Esophagus (tissue), 2 donors: Measurements from ENCODE around the gene USP49. TPM values are rescaled to one million over a fixed set of nuclear protein-coding genes. Genes with fewer than 3 reads are reported as not detected.

Source experiments
- H3K27ac ChIP-seq, 2 donors: one replicate each; pipeline ENCODE4 v1.5.1; 2013; ENCODE audit warnings: low read depth in 2 of 2, mild to moderate bottlenecking in 2 of 2, inconsistent platforms in 1 of 2, low read length in 1 of 2, moderate library complexity in 1 of 2
- H3K27me3 ChIP-seq, 2 donors: one replicate each; pipeline ENCODE4 v1.6.1; 2013; ENCODE audit warnings: low read length in 2 of 2, control low read depth in 1 of 2, mild to moderate bottlenecking in 1 of 2; ENCODE audit not compliant: insufficient read depth in 2 of 2, control insufficient read depth in 1 of 2
- H3K36me3 ChIP-seq, 2 donors: one replicate each; pipeline ENCODE4 v1.6.1; 2013; ENCODE audit warnings: low read length in 1 of 2; ENCODE audit not compliant: control insufficient read depth in 2 of 2, insufficient read depth in 2 of 2
- H3K4me1 ChIP-seq, 2 donors: one replicate each; pipeline ENCODE4 v1.6.1; 2013; ENCODE audit warnings: low read length in 1 of 2; ENCODE audit not compliant: control insufficient read depth in 2 of 2, insufficient read depth in 2 of 2
- H3K4me3 ChIP-seq, 2 donors: one replicate each; pipeline ENCODE4 v1.5.1; 2013; ENCODE audit warnings: low read length in 2 of 2, mild to moderate bottlenecking in 2 of 2, low read depth in 1 of 2, moderate library complexity in 1 of 2
- H3K9me3 ChIP-seq, 2 donors: one replicate each; pipeline ENCODE4 v1.6.1; 2013; ENCODE audit warnings: mild to moderate bottlenecking in 2 of 2, low read depth in 1 of 2, low read length in 1 of 2, moderate library complexity in 1 of 2; ENCODE audit not compliant: control insufficient read depth in 2 of 2, insufficient read depth in 1 of 2
- WGBS, 2 donors: extraction: QIAGEN DNeasy Blood & Tissue Kit; methylation state at CpG; one replicate each; pipeline ENCODE4 v1.1.7; 2013; 5-methylcytosine and 5-hydroxymethylcytosine counted together
- polyA plus RNA-seq, 2 donors: library from polyadenylated mRNA; stranded (reverse); fragments of 200-250 nt; gene quantifications; one replicate each; pipeline ENCODE4 v1.2.3, GENCODE V29; 2013
- donor health status: healthy with polysubstance abuse.
- donor health status: Bipolar disorder and iron deficiency.

The USP49 gene
- polyA plus RNA-seq, 2 donors, result 0.69 to 1.0 TPM

DNA sequence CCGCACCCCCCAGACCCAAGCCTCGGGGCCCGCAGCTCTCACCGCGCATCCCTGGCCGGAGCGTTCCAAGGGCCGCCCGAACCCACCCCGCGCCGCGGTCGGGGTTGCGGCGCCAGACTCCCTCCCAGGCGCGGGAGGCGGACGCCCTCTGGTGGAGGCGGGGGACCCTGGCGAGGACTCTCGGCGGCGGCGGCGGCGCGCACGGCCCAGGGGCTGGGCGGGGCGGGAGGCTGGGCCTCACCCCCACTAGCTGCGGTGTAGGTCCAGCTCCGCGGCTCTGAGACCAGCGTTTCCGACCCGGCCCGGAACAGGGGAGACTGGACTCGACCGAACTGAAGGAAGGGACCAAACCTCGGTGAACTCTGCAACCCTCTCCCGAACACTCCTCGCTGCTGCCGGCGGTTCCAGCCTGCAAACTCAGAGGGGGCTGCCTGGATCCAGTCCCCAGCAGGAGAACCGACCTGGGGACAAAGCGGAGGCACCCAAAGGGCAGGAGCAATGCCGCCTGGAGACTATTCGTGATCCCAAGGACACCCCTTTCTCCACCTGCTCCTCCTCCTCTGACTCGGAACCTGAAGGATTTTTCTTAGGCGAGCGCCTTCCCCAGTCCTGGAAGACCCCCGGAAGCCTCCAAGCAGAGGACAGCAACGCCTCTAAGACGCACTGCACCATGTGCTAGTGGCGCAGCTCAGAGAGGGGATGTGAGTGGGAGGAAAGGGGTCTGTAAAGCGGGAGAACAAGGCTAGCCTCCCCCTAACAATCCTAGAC is 108.5 kb downstream of the USP49 start:
- Histone ChIP-seq H3K4me1 (peaks cover 0 to 21% of the 10 kb centered on the region in 2 donors), H3K36me3 (peaks cover 3 to 13% of the 10 kb centered on the region in 2 donors), H3K9me3 (no peaks in the 10 kb centered on the region), H3K27me3 (no peaks in the 10 kb centered on the region), H3K4me3 (peak overlapping the region; percentile 66 to 94), H3K27ac (peak overlapping the region; percentile 97 to 99)
- 1% methylated on average over 53 to 58 of the region's 58 CpGs for WGBS, 2 donors

DNA sequence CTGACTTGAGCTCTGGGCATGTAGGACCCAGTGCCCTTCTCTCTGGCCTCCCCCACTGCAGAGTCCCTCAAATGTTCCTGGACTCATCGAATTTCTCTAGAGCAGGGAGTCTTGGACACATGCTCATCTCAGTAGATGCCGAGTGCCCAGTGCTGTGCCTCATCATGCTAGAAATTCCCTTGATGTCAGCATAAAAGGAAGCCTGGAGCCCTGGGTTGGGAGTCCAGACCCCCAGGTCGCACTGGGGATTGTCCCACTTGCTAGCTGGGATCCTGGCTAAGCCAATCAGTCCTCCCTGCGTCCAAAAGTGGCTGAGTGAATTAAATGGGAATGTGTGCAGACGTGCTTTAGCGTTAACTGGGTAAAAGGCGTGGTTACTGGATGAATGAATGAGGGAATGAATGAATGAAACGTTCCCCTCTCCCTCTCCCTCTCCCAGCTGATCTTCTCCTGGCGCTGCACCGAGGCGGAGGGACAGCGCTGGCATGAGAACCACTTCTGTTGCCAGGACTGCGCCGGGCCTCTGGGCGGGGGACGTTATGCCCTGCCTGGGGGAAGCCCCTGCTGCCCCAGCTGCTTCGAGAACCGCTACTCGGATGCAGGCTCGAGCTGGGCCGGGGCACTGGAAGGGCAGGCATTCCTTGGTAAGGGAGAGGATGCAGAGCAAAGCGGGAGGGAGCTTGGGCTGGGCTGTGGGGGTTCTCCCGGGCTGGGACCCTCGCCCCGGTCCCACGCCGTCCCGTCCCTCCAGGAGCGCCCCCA is 109.3 kb downstream of the USP49 start:
- H3K36me3 ChIP-seq, result peaks cover 3 to 13% of the 10 kb centered on the region in 2 donors
- H3K27me3 ChIP-seq, result no peaks in the 10 kb centered on the region
- peak overlapping the region; percentile 97 to 99 for H3K27ac ChIP-seq
- peaks cover 0 to 22% of the 10 kb centered on the region in 2 donors for H3K4me1 ChIP-seq
- no peaks in the 10 kb centered on the region for H3K9me3 ChIP-seq
- 13 to 17% methylated on average over 25 to 29 of the region's 29 CpGs for WGBS, 2 donors
- H3K4me3 ChIP-seq, result peak overlapping the region; percentile 66 to 94

DNA sequence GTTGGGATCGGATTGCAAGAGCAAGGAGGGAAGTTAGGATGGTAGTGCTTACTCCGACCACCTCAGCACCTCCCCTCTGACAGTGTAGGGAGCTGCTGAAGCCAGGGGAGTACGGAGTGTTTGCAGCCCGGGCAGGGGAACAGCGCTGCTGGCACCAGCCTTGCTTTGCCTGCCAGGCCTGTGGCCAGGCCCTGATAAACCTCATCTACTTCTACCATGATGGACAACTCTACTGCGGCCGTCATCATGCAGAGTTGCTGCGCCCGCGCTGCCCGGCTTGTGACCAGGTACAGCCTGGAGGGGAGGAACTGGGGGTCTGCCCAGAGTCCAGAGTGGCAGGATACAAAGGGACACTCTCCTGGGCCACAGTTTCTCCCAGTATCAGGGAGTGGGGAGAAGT is 109.9 kb downstream of the USP49 start:
- H3K4me1 ChIP-seq, result peaks cover 0 to 23% of the 10 kb centered on the region in 2 donors
- H3K36me3 ChIP-seq, result peaks cover 2 to 12% of the 10 kb centered on the region in 2 donors
- H3K4me3 ChIP-seq, result peak overlapping the region; percentile 66 to 94
- WGBS, 2 donors, result 84% methylated on average over 11 of the region's 11 CpGs
- H3K27me3 ChIP-seq, result no peaks in the 10 kb centered on the region
- no peaks in the 10 kb centered on the region for H3K9me3 ChIP-seq
- H3K27ac ChIP-seq, result peak overlapping the region; percentile 97 to 99

DNA sequence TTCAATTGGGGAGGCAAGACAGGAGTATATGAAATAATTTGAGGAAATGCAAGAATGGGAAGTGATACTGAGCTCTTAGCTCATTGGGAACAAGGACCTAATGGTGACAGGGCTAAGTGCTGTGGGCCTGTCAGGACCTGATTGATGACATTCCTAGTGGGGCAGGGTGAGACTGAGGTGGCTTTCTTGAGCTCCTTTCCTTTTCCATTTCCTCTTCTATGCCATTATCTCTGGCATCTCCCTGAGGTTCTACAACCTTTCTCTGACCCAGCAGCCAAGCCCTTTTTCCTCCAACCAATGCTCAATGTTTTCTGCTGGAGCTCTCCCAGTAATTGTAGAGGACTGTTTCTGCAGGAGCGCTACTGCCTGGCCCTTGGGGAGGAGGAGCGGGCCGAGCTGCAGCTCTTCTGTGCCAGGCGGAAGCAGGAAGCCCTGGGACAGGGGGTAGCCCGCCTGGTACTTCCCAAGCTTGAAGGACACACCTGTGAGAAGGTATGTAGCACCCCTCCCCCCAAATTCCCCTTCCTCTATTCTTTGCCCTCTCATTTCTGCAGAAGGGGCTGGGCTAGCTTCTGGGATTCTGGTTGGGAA is 110.5 kb downstream of the USP49 start:
- WGBS, 2 donors, result 48% methylated on average over 5 of the region's 5 CpGs
- Histone ChIP-seq H3K4me1 (peaks cover 0 to 23% of the 10 kb centered on the region in 2 donors), H3K27me3 (no peaks in the 10 kb centered on the region), H3K9me3 (no peaks in the 10 kb centered on the region), H3K27ac (peak overlapping the region; percentile 97 to 99), H3K4me3 (peak overlapping the region; percentile 66 to 94), H3K36me3 (peaks cover 0 to 9% of the 10 kb centered on the region in 2 donors)

DNA sequence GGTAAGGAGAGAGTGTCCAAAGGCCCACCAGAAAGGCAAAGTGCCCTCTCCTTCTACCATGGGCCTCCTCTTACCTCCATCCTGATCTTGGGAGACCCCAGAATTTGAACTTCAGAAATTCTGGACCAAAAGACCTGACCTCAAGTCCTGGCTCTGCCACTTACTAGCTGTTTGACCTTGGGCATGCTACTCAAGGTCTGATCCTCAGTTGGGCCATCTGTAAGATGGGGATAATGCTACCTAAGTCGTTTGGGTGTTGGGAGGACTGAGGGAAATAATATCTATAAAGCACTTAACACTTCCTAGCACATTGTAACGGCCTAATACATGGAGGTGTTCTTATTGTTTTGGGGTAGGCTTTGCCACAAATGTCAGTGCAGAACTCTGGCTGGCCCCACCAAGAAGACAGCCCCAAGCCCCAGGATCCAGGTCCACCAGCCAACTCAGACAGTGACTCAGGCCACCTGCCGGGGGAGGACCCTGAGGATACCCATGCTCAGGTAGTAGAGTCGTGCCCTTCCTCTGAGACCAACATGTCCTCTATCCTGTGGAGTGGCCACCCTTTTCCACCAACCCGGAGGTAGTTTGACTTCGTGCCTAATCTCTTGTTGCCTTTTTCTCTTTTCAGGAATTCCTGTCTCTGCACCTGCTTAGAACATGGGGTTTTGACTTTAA is 111.9 kb downstream of the USP49 start:
- H3K36me3 ChIP-seq, result peaks cover 0 to 2% of the 10 kb centered on the region in 2 donors
- H3K4me1 ChIP-seq, result peaks cover 0 to 20% of the 10 kb centered on the region in 2 donors
- H3K27me3 ChIP-seq, result no peaks in the 10 kb centered on the region
- no peaks in the 10 kb centered on the region for H3K9me3 ChIP-seq
- WGBS, 2 donors, result 76 to 82% methylated on average over 6 of the region's 6 CpGs
- H3K4me3 ChIP-seq, result no peak overlapping the region
- peak overlapping the region; percentile 50 to 99 for H3K27ac ChIP-seq

DNA sequence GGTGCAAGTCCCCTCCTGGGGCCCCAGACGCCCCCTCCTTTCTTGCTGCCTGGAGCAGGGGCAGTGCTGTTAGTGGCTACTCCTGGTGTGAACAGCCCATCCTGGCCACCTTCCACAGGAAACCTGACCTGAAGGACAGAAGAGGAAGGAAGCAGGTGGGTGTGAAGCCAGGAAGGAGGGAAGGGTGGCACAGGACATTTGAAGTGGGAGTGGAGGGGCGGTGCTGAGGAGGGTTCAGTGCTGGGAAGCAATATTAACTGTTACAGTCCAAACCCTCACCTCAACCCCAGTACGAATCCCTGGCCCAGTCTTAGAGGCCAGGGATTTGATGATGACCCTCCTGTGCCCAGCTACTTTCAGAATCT is 113.8 kb downstream of the USP49 start:
- 14 to 24% methylated on average over 3 of the region's 3 CpGs for WGBS, 2 donors

DNA sequence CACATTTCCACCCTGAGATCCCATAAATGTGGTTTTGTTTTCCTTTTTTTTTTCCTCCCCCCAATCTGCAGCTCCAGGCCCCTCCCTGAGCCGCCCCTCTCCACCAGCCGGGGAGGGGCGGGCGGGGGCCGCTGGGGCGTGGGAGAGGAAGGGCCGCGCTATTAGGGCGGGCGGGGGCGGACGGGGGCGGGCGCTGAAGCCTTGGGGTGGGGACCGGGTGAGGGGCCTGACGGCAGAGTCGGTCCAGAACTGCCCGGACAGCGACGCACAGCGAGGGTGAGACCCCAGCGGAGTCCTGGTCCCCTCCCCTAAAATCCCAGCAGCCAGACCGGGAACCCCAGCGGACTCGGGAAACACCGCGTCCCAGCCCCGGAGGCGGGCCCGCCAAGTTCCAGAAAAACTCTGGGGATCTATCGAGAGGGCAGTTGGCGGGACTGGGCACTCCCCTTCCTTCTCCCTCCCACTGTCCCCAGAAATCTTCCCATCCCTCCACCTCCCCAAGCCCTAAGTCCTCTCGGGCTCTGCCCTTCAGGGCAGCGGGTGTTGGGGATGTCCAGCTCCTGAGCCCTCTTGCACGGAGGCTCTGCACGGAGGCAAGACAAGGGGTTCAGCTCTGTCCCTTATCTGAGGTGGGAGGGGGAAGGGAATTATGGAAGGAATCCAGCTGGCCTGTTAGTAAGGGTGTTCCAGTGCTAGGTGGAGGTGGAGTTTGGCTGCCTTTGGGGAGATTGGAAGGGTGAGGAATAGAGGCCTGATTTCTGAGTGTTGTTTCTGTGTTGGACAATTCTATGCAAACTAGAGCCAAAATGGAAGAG is 114.4 kb downstream of the USP49 start, which contains the start of gene PRICKLE4:
Gene PRICKLE4, plus strand, starts transcription at position 232 of the 815 bp plus-strand sequence. CDS start 2,692 bp downstream, outside the sequence.
- 1 to 2% methylated on average over 31 to 36 of the region's 36 CpGs for WGBS, 2 donors
- no peaks in the 10 kb centered on the region for H3K36me3 ChIP-seq
- H3K27me3 ChIP-seq, result no peaks in the 10 kb centered on the region
- no peaks in the 10 kb centered on the region for H3K9me3 ChIP-seq
- peak within 1 kb of the TSS; percentile 88 to 89 for H3K27ac ChIP-seq
- peak within 1 kb of the TSS; percentile 52 to 68 for H3K4me3 ChIP-seq
- peaks cover 0 to 16% of the 10 kb centered on the region in 2 donors for H3K4me1 ChIP-seq

More for the DNA sequence above, 113.8 kb downstream of the USP49 start:
- Histone ChIP-seq H3K4me1 (peaks cover 0 to 20% of the 10 kb centered on the region in 2 donors), H3K9me3 (no peaks in the 10 kb centered on the region), H3K27ac (peak overlapping the region; percentile 88 to 89), H3K27me3 (no peaks in the 10 kb centered on the region), H3K4me3 (peak overlapping the region; percentile 52 to 68), H3K36me3 (peaks cover 0 to 2% of the 10 kb centered on the region in 2 donors)

DNA sequence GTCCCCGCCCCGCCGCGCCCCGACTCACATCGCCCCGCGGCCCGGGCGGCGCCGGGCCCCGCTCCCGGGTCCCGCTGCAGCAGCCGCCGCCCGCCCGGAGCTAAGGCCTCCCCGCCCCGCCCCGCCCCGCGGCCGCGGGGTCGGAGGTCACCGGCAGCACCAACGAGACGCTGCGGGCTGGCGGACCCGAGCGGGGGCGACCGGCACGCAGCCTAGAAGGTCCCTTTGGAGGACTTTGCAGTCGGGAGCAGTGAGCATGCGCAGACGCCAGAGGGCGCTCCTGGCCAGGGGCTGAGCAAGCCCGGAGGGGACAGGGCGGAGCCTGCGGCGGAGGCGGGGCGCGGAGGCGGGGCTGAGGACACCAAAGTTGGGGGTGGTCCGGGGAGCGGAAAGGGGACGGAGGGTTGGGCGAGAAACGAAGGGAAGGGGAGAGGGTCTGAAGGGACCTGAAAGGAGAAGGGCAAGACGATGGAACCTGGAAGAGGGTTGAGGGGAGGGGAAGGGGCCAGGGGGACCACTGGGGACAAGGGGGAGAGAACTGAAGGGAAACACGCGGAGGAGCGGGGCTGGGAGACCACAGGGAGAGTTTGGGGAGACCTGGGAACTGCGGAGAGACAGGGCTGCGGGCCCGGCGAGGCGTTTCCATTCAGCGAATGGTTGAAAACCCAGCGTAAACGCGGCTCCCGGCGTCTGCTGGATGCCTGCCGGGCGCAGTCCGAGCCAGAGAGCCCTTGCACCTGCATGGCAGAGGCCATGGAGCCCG is 115.2 kb downstream of the USP49 start, which contains the start of gene FRS3:
Gene FRS3, minus strand, starts transcription at position 113 of the 763 bp plus-strand sequence. CDS start 2,913 bp downstream, outside the sequence.
- 0 to 1% methylated on average over 53 to 73 of the region's 73 CpGs for WGBS, 2 donors
- no peaks in the 10 kb centered on the region for H3K27me3 ChIP-seq
- H3K36me3 ChIP-seq, result peaks cover 0 to 5% of the 10 kb centered on the region in 2 donors
- H3K4me3 ChIP-seq, result peak within 1 kb of the TSS; percentile 52 to 68
- no peaks in the 10 kb centered on the region for H3K9me3 ChIP-seq
- peaks cover 0 to 9% of the 10 kb centered on the region in 2 donors for H3K4me1 ChIP-seq
- peak within 1 kb of the TSS; percentile 88 to 89 for H3K27ac ChIP-seq
